Measurements from ENCODE around the gene MELK.

MELK gene

DNA sequence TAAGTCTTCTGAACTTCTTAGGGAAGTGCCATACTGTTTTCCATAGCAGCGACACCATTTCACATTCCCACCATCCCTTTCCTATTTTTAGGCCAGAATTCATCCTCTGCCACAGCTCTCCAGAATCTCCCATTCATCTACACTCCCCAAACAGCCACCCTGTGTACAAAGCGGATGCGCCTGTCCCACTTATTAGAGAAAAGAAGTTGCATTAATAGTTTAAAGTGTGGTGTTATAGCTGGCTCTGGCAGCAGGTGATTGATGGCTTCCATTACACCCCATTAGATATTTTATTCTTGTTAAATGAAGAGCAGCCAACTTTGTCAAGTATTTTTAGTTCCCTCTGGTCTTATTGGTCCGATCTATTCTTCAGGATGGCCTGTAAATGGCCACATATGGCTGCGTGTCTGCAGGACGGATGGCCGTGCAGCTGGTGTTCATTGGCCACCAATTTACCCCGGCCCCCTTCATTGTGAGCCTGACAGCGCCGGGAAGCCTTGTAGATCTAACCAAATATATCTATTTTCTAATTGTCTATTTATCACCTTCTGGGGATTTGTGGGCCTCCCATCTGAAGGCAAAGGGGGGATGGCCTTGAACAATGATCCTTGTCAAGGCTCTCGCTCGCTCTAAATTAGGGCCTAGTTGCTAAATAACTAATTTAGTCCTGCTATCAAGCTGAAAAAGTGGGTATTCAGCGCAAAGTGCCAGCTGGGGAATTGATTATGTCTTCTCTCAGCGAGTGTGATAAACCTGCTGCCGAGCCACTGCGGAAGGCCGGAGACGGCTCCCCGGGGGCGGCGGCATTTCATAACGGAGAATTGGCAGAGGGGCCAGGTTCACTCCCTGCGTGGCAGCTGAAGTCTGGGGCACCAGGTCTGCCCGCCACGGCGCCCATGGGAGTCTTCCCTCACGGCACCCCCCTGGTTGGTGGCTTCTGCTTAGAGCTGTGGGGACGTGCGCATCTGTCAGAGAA lies 141.1 kb downstream of the MELK start:
- TF ChIP-seq, protein P1, sequence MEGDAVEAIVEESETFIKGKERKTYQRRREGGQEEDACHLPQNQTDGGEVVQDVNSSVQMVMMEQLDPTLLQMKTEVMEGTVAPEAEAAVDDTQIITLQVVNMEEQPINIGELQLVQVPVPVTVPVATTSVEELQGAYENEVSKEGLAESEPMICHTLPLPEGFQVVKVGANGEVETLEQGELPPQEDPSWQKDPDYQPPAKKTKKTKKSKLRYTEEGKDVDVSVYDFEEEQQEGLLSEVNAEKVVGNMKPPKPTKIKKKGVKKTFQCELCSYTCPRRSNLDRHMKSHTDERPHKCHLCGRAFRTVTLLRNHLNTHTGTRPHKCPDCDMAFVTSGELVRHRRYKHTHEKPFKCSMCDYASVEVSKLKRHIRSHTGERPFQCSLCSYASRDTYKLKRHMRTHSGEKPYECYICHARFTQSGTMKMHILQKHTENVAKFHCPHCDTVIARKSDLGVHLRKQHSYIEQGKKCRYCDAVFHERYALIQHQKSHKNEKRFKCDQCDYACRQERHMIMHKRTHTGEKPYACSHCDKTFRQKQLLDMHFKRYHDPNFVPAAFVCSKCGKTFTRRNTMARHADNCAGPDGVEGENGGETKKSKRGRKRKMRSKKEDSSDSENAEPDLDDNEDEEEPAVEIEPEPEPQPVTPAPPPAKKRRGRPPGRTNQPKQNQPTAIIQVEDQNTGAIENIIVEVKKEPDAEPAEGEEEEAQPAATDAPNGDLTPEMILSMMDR (conservative IDR thresholded peaks at IDR 0.05): no peak
- no peak overlapping the region for H3K27ac ChIP-seq

DNA sequence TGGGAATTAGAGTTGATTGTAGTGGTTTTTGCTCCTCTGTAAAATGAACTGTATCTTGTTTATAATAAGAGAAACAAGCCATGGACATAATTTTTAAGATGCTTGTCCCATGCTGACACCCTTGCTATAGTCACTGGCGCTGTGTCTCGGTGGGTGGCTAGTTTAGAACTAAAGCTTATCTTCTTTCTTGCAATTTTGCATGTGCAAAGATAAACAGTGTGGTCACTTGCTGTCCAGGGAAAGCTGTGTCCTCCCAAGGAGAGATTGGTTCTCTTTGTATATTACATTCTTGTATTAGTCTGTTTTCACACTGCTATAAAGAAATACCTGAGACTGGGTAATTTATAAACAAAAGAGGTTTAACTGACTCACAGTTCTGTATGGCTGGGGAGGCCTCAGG lies 143.8 kb downstream of the MELK start:
- TF ChIP-seq, protein P1 (conservative IDR thresholded peaks at IDR 0.05): no peak
- H3K27ac ChIP-seq: no peak overlapping the region

DNA sequence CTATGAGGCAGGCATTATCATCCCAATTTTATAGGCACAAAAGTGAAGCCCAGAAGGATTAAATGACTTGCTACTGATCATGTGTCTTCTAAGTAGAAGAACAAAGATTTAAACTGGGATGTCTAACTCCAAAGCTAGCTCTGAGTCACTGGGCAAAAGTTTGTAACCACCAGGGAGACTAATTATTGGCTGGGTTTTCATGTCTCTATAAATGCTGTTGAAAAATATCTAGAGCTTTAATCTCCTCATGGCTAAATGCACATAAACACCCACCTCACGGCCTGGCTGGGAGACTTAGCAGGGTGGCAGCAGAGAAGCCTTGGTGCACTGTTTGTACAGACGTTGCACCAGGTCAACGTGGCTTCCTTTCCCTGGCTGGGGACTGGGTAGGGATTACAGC lies 144.6 kb downstream of the MELK start:
- TF ChIP-seq, protein P1 (conservative IDR thresholded peaks at IDR 0.05): no peak

DNA sequence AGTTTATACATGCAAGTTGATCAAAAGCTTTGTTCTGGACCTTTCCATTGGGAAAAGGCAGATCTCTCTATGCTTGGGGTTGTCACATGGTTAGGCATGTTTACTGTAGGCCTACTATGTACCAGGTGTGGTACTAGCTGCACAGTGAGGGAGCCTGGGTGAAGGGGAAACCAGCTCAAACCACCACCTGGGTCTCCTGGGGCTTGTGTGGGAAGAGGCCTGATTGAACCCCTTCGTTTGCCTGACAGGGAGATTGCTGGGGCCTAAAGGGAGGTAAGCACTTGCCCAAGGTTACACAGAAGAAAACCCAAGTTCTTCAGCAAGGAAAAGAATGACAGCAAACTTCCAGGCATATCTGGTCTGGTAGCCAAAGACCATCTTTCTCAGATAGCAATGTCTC lies 145.9 kb downstream of the MELK start:
- no peak overlapping the region for H3K27ac ChIP-seq
- TF ChIP-seq, protein P1 (conservative IDR thresholded peaks at IDR 0.05): no peak

More for the DNA sequence above, 144.6 kb downstream of the MELK start:
- no peak overlapping the region for H3K27ac ChIP-seq

DNA sequence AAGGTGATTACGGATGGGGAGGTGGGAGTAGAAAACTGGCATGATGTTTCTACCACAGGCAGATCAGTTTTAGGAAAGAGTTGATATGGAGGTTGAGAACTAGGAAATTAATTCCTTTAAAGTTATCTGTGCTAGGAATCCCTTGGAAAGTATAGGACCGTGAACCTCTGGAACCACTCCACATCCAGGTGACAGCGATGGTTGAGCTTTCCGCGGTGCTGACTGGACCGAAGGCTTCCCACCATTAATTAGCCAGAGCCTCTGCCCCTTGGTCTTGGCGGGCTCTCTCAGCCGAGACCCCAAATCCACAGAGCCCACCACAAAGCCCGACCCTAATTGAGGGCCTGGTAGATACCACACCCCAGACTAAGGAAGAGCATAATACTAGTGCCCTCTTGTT lies 147.3 kb downstream of the MELK start:
- no peak overlapping the region for H3K27ac ChIP-seq
- TF ChIP-seq, protein P1 (conservative IDR thresholded peaks at IDR 0.05): no peak

DNA sequence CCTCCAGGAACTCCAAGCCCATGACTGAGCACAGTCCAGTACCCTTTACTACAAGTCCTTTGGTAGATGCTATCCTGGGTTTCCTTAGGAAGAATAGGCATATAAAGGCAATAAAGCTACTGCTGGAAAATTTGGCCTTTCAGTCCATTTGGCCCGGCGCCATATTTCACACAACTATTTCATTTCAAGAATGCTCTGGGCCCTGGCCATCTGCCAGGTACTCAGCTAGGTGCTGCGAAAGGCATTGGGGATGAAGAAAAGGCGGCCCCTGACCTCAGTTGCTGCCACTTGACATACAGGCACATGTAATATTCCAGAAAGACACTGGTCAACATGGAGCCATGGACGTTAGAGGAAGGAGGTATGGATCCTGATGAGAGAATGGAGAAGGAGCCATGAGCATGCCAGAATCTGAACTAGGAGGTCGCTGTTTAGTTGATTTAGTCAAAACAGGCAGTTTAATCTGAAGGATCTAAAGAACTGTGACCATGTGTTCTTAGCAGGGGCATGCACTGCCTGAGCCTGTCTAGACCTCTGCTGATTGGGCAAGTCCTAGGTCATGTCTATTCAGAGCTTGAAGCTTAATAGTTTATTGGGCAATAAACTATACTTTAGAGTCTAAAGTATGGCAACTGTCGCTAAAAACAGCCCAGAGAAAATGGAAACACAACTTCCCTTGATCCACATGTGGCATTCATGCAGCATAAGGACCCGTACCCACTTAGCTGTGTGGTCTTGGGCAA lies 149.3 kb downstream of the MELK start:
- H3K27ac ChIP-seq: no peak overlapping the region
- TF ChIP-seq, protein P1 (conservative IDR thresholded peaks at IDR 0.05): no peak

DNA sequence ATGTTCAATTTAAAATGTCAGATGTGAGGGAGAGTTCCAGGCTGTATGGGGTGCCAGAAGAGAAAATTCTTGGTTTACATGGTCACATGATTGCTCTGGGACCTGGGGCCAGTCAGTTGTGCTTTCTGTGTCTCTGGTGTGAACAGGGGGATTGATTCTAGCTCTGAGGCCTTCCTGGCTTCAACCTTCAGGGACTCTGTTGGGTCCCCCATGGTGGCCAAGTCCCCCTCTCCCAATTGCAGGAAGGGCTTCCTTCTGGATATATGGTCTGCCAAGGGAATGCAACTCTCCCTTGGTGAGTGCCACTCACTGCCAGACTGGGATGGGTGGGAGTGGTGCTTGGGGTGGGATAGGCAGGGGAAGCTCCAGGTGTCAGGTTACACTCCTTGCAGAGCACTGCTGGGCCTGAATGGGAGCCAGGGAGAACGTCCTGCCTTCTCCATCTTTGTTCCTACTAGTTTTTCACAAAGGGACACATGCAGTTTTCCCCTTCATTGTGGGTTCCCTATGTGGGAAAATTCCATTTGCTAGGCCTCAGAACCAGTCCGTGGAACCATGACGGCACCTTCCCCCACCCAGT lies 153.2 kb downstream of the MELK start:
- H3K27ac ChIP-seq: no peak overlapping the region
- TF ChIP-seq, protein P1 (conservative IDR thresholded peaks at IDR 0.05): no peak
